SK-N-MC (cell line): ENCODE results near the gene PDLIM4.

Experiments used
- EZH2 ChIP-seq: fragments of 200-600 bp; sonication (generic); IDR thresholded peaks from one replicate; pipeline ENCODE4 v1.6.1; 2017; ENCODE audit warnings: antibody characterized with exemption
- FOXP2 ChIP-seq: optimal IDR thresholded peaks from 2 replicates; pipeline ENCODE3; 2011; ENCODE audit warnings: mild to moderate bottlenecking, moderate library complexity; ENCODE audit not compliant: insufficient read depth; ENCODE audit errors: extremely low read length, control extremely low read depth
- POLR2AphosphoS5 ChIP-seq: IDR thresholded peaks from 2 replicates; pipeline ENCODE4 v1.6.1; 2012; ENCODE audit warnings: mild to moderate bottlenecking, low read depth, low read length, borderline replicate concordance

- TF ChIP-seq EZH2 = no peak
- no peak for TF ChIP-seq POLR2AphosphoS5
- TF ChIP-seq FOXP2 = no peak
Observed at GRCh38 chr5:132256086-132256782, 1.3 kb upstream of the PDLIM4 start.
